ENCODE results near the gene GCH1. TPM values are rescaled to one million over a fixed set of nuclear protein-coding genes. Genes with fewer than 3 reads are reported as not detected.
"Not testable (repeated sequence)": the region's sequence is repeated elsewhere in the genome, so short reads cannot be mapped to it uniquely, and the experiment has no call there.

The GCH1 gene
- total RNA-seq, 3 donors from 2014 or later = 12.8 to 27.1 (median 19.3) TPM

DNA sequence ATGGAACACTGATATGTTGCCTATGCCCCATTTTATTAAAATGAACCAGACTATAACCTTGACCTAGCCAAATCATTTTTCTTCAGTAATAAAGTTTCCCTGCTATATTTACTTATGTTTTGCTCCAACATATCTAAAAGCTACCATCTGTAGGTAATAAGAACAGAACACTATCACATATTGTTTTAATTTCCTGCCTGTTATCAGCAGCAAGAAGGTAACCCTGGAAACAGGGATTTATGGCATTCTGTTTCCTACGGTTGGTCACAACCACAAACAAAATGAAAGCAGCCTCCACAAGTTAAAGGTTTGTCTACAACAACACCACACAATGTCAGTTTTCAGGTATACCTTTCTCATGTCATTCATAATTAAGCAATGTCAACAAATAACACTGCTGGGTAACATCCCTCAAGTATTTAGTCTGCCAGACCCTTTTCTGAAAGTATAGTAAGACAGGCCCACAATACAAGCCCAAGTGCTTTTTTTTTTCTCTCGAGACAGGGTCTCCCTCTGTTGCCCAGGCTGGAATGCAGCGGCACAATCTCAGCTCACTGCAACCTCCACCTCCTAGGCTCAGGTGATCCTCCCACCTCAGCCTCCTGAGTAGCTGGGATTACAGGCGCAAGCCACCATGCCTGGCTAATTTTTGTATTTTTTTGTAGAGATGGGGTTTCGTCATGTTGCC is 25.5 kb downstream of the GCH1 start:
- intact Hi-C loops (cut with DNase I, micrococcal nuclease) = no loop called here
- peak; percentile 85 for ATAC-seq
- TF ChIP-seq, protein P1, sequence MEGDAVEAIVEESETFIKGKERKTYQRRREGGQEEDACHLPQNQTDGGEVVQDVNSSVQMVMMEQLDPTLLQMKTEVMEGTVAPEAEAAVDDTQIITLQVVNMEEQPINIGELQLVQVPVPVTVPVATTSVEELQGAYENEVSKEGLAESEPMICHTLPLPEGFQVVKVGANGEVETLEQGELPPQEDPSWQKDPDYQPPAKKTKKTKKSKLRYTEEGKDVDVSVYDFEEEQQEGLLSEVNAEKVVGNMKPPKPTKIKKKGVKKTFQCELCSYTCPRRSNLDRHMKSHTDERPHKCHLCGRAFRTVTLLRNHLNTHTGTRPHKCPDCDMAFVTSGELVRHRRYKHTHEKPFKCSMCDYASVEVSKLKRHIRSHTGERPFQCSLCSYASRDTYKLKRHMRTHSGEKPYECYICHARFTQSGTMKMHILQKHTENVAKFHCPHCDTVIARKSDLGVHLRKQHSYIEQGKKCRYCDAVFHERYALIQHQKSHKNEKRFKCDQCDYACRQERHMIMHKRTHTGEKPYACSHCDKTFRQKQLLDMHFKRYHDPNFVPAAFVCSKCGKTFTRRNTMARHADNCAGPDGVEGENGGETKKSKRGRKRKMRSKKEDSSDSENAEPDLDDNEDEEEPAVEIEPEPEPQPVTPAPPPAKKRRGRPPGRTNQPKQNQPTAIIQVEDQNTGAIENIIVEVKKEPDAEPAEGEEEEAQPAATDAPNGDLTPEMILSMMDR (IDR thresholded peaks at IDR 0.05) = no peak
- Histone ChIP-seq H3K4me3 (no peak overlapping the region), H3K36me3 (ENCODE audit: low read depth) (no peaks in the 10 kb centered on the region), H3K9me3 (no peaks in the 10 kb centered on the region), H3K4me1 (ENCODE audit: low read depth) (peaks cover 11% of the 10 kb centered on the region)
- no peak for DNase-seq

DNA sequence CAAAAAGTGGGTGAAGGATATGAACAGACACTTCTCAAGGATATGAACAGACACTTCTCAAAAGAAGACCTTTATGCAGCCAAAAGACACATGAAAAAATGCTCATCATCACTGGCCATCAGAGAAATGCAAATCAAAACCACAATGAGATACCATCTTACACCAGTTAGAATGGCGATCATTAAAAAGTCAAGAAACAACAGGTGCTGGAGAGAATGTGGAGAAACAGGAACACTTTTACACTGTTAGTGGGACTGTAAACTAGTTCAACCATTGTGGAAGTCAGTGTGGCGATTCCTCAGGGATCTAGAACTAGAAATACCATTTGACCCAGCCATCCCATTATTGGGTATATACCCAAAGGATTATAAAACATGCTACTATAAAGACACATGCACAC is 27.0 kb downstream of the GCH1 start:
- H3K9me3 ChIP-seq; DNase-seq; ATAC-seq; intact Hi-C loops (cut with DNase I, micrococcal nuclease); H3K4me3 ChIP-seq; H3K4me1 ChIP-seq (ENCODE audit: low read depth); H3K36me3 ChIP-seq (ENCODE audit: low read depth): not testable (repeated sequence)

DNA sequence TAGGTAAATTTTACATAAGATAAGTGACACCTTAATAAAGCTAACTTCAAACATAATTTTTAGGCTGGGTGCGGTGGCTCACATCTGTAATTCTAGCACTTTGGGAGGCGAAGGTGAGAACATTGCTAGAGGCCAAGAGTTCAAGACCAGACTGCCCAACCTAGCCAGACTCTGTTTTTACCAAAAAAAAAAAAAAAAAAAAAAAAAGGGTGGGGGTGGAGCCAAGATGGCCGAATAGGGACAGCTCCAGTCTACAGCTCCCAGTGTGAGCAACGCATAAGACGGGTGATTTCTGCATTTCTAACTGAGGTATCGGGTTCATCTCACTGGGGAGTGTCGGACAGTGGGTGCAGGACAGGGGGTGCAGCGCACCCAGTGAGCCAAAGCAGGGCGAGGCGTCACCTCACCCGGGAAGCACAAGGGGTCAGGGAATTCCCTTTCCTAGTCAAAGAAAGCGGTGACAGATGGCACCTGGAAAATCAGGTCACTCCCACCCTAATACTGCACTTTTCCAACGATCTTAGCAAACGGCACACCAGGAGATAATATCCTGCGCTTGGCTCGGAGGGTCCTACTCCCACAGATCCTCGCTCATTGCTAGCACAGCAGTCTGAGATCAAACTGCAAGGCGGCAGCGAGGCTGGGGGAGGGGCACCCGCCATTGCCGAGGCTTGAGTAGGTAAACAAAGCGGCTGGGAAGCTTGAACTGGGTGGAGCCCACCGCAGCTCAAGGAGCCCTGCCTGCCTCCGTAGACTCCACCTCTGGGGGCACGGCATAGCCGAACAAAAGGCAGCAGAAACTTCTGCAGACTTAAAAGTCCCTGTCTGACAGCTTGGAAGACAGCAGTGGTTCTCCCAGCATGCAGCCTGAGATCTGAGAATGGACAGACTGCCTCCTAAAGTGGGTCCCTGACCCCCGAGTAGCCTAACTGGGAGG is 32.2 kb downstream of the GCH1 start:
- DNase-seq = peak; percentile 32 to 71 (median 67)
- intact Hi-C loops (cut with DNase I, micrococcal nuclease); H3K4me3 ChIP-seq; H3K4me1 ChIP-seq (ENCODE audit: low read depth); H3K36me3 ChIP-seq (ENCODE audit: low read depth); H3K9me3 ChIP-seq; ATAC-seq: not testable (repeated sequence)

DNA sequence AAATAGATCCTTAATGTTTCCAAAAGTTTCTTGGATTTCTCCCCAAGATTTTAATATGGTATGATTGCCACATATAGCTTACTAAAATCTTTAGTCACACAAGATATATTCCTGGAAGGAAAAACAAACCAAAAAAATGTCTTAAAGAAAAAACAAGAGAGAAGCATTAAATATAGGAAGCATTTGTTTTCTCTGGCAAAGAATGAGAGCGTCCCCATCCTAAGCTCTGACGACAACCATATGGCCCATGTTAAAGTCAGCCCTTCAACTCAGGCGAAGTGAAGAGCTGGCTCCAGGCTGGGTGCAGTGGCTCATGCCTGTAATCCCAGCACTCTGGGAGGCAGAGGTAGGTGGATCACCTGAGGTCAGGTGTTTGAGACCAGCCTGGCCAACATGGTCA is 35.6 kb downstream of the GCH1 start:
- H3K4me1 ChIP-seq (ENCODE audit: low read depth) = no peaks in the 10 kb centered on the region
- intact Hi-C loops (cut with DNase I, micrococcal nuclease) = no loop called here
- TF ChIP-seq, protein P1 (IDR thresholded peaks at IDR 0.05) = no peak
- no peaks in the 10 kb centered on the region for H3K36me3 ChIP-seq (ENCODE audit: low read depth)
- H3K9me3 ChIP-seq = no peaks in the 10 kb centered on the region
- ATAC-seq (no peak), DNase-seq (no peak)
- no peak overlapping the region for H3K4me3 ChIP-seq

DNA sequence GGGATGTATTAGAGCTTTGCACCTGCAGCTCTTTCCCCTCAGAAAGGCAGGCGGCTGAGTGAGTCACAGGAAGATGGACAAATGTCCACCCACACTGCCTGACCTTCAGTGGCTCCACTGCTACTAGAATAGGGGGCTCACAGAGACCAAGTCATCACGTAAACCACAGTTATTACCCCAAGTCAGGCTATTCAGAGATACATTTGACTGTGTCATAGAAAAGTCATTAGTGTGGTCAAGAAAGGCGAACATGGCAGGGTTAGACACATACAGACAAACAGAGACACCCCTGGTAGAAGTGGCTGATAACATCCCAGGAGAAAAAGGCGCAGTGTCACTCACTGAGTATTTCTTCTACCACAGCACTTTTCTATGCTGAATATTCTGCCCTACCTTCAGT is 36.0 kb downstream of the GCH1 start:
- no peaks in the 10 kb centered on the region for H3K36me3 ChIP-seq (ENCODE audit: low read depth)
- H3K4me1 ChIP-seq (ENCODE audit: low read depth) = no peaks in the 10 kb centered on the region
- H3K9me3 ChIP-seq = no peaks in the 10 kb centered on the region
- intact Hi-C loops (cut with DNase I, micrococcal nuclease) = no loop called here
- TF ChIP-seq, protein P1 (IDR thresholded peaks at IDR 0.05) = no peak
- no peak for DNase-seq
- H3K4me3 ChIP-seq = no peak overlapping the region
- ATAC-seq = no peak

DNA sequence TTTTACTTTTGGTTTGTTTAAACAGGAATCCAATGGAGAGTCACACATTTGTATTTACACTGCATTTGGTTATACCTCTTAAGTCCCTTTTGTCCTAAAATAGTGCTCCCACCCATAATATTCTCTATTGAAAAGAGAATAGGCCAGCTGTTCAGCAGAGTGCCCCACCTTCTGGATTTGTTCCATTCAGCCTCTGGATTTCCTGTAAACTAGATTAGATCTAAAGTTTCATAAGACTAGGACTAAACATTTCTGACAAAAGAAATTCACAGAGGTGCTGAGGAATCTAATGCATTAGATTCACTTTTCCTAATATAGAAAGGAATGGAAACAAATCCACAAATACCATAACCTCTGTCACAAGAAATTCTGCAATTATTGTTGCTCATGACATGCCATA is 38.1 kb downstream of the GCH1 start:
- intact Hi-C loops (cut with DNase I, micrococcal nuclease) = no loop called here
- H3K4me1 ChIP-seq (ENCODE audit: low read depth) = no peaks in the 10 kb centered on the region
- H3K9me3 ChIP-seq = no peaks in the 10 kb centered on the region
- H3K4me3 ChIP-seq = no peak overlapping the region
- H3K36me3 ChIP-seq (ENCODE audit: low read depth) = no peaks in the 10 kb centered on the region
- TF ChIP-seq, protein P1 (IDR thresholded peaks at IDR 0.05) = no peak
- ATAC-seq (no peak), DNase-seq (no peak)
